ENCODE data around the gene PTGFRN. TPM values are rescaled to one million over a fixed set of nuclear protein-coding genes. Genes with fewer than 3 reads are reported as not detected.

Gene PTGFRN
- total RNA-seq, 4 donors from 2014 or later = 4.7 to 16.1 (median 14.6) TPM

DNA sequence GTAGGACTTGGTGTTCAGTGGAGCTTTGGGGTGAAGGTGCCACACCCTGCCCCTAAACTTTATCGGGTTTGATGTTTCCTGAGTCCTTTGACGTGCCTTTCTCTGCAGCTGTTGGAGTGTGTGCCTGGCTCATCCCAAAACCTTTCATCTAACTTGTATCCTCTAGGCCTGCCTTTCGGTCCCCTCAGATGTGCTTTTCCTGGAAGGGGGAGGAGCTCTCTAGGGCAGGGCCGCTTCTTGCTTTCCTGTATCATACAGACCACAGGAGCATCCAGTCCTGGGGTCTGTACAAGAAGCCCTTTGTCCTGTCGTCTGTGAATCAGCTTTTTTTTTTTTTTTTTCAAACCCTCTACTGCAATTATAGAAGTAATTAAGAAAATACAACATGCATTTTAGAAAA lies 35.7 kb downstream of the PTGFRN start:
- TF ChIP-seq, protein P1, sequence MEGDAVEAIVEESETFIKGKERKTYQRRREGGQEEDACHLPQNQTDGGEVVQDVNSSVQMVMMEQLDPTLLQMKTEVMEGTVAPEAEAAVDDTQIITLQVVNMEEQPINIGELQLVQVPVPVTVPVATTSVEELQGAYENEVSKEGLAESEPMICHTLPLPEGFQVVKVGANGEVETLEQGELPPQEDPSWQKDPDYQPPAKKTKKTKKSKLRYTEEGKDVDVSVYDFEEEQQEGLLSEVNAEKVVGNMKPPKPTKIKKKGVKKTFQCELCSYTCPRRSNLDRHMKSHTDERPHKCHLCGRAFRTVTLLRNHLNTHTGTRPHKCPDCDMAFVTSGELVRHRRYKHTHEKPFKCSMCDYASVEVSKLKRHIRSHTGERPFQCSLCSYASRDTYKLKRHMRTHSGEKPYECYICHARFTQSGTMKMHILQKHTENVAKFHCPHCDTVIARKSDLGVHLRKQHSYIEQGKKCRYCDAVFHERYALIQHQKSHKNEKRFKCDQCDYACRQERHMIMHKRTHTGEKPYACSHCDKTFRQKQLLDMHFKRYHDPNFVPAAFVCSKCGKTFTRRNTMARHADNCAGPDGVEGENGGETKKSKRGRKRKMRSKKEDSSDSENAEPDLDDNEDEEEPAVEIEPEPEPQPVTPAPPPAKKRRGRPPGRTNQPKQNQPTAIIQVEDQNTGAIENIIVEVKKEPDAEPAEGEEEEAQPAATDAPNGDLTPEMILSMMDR (IDR thresholded peaks at IDR 0.05; ENCODE audit: low read depth) = no peak

DNA sequence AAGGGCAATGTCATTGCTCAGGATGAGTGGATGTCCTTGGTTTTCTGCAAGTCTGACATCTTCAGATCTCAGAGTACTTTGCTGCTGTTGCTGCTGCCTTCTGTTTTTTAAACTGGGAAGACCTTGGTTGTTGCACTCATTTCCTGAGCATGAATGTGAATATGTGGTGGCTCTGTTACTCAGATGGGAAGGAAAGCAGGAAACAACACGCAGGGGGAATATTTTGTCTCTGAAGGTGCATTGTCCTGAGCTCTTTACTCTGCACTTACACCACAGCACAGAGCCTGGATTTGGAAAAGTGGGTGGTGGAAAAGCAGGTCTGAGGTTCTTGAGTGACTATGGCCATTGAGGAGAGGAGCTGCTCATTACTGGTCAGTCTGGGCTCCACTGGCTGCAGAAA lies 36.3 kb downstream of the PTGFRN start:
- TF ChIP-seq, protein P1 (IDR thresholded peaks at IDR 0.05; ENCODE audit: low read depth) = no peak

DNA sequence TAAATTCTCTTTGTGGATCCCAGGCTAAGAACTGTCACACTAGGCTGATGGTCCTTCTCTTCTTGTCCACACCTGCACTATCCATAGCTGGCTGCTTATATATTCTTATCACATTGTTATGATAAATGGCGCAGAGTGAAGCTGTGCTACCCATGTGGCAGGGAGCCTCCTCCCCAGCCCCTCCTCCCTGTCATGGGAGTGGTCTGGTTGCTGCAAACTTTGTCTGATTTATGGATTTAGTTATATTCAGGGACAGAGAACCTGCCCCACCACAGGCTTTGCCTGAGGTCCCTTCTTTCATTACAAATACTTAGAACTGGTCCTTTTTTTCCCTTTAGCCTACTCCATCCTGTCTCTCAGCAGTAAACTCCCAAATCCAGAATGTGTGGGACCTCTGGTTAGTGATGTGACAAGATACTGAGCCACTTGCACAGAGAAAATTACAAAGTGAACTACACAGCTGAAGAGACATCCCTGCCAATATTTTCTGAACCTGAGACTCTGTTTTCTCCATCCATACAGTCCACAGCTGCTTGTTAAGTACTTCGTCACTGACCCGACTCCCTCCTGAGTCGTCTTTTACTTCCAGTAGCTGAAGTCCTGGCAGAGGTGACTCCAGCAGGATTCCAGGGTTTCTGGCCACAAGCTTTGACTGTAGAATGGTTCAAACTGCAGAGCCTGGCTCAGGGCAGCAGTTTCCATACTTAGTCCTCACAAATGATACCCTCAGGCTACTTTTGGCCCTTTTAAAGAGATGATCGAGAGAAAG lies 37.6 kb downstream of the PTGFRN start:
- TF ChIP-seq, protein P1 (IDR thresholded peaks at IDR 0.05; ENCODE audit: low read depth) = no peak

DNA sequence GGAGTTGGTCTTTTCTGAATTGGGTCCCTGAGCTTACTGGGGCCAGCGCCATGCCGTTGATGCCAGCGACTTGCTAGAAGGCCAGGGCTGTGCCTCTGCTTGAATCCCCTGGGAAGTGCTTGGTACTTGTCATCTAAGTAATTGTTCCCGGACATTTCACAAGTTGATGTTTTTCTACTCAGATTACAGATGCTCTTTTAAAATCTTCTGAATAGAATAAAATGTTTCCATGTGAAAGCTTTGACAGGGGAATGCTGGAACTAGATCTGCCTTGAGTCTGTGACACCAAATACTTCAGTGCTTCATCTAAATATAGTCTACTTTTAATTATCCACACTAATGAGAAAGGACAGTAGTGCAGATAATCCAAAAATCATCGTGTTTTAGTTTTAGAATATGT lies 38.3 kb downstream of the PTGFRN start:
- TF ChIP-seq, protein P1 (IDR thresholded peaks at IDR 0.05; ENCODE audit: low read depth) = no peak

DNA sequence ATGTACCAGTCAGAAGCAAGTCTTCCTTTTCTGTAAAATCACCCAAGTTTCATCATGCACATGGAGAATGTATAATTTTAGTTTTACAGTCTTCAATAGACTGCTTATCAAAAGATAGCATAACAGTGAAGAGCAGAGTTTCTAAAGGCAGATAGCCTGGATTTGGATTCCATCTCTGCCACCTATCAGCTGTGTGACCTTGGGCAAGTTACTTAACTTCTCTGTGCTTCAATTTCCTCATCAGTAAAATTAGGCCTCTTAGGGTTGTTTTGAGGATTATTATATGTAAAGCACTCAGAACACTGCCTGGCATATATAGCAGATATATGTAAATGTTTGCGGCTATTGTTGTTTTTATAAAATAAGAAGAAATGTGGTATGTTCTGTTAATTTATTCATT lies 38.9 kb downstream of the PTGFRN start:
- TF ChIP-seq, protein P1 (IDR thresholded peaks at IDR 0.05; ENCODE audit: low read depth) = no peak

DNA sequence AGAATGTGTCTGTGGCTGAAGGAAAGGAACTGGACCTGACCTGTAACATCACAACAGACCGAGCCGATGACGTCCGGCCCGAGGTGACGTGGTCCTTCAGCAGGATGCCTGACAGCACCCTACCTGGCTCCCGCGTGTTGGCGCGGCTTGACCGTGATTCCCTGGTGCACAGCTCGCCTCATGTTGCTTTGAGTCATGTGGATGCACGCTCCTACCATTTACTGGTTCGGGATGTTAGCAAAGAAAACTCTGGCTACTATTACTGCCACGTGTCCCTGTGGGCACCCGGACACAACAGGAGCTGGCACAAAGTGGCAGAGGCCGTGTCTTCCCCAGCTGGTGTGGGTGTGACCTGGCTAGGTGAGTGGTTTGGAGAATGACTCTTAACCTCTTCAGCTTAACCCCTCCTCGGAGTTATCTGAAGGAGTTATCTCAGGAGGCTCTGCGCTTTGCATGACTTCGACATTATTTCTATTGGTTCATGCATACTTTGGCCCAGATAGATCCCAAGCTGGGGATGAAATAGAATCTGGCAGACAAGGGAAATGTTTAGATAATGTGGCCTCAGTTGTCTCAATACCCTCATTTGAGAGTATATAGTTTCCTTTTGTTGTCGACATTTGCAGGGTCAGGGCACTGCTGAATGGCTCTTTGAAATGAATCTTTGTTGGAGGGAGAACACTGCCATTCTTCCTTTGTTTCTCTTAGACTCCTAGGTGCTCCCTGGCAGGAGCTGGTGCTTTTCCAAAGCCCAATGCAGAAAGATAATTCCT lies 39.7 kb downstream of the PTGFRN start:
- TF ChIP-seq, protein P1 (IDR thresholded peaks at IDR 0.05; ENCODE audit: low read depth) = no peak

DNA sequence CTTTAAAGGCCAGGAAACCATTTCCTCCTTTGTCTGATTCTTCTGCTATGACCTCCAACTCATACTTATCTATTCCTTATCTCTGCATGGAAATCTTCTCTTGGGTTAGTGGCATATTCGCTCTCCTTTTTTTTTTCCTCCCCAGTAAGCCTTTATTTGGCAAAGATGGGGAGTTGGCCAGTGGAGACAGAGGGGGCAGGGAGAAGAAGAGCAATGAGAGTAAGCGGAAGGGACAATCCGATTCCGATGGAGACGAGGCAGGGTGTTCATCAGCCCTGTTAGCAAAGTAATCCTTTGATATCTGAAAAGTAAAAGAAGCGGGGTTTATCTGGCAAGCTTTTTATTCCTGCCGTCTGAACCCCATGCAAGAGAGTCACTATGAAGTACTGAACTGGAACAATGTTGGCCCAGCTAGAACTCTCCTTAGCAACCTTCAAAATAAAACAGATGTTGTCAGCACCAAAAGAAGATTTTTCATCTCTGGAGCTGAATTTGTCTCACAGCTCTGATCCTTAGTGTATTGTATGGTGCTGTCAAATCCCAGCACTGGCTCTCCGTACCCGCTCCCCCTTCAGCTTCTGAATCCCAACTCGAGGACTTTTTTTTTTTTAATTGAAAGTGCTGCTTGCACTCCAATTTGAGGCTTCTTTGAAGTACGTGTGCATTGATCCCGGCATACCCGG lies 40.9 kb downstream of the PTGFRN start:
- TF ChIP-seq, protein P1 (IDR thresholded peaks at IDR 0.05; ENCODE audit: low read depth) = no peak
